Heart right ventricle (tissue), 16 donors: ENCODE measurements around the gene PLA2G7. TPM values are rescaled to one million over a fixed set of nuclear protein-coding genes. Genes with fewer than 3 reads are reported as not detected.

Experiments used
- ATAC-seq, 8 donors: fragments of 200-7000 bp; cut with Tn5 transposase; one replicate each; pipeline ENCODE4 v1.9.1; 2020; ENCODE audit warnings: mild to moderate bottlenecking in 8 of 8, moderate library complexity in 8 of 8, moderate number of reproducible peaks in 1 of 8
- DNase-seq, 2 donors: peaks; one replicate each; pipeline ENCODE4 v3.0.0-alpha.2; 2020
- H3K27ac ChIP-seq, 10 donors: fragments of 200-600 bp; sonication (generic) in 2 of 10; one replicate each; pipeline versions ENCODE4 v1.5.0 to v1.8.0; 2020 to 2022; ENCODE audit warnings: mild to moderate bottlenecking in 3 of 10
- H3K27me3 ChIP-seq, 7 donors: fragments of 200-600 bp; one replicate each; pipeline ENCODE4 v1.8.0; 2021 to 2022; ENCODE audit warnings: mild to moderate bottlenecking in 2 of 7
- H3K36me3 ChIP-seq, 9 donors: fragments of 200-600 bp; sonication (generic) in 1 of 9; one replicate each; pipeline versions ENCODE4 v1.5.0 to v1.8.0; 2020 to 2022; ENCODE audit warnings: mild to moderate bottlenecking in 2 of 9
- H3K4me1 ChIP-seq, 9 donors: fragments of 200-600 bp; sonication (generic) in 1 of 9; one replicate each; pipeline versions ENCODE4 v1.5.0 to v1.8.0; 2020 to 2022; ENCODE audit warnings: mild to moderate bottlenecking in 4 of 9
- H3K4me3 ChIP-seq, 10 donors: fragments of 200-600 bp; sonication (generic) in 2 of 10; one replicate each; pipeline versions ENCODE4 v1.5.0 to v1.8.0; 2020 to 2022; ENCODE audit warnings: mild to moderate bottlenecking in 7 of 10, moderate library complexity in 2 of 10
- H3K9me3 ChIP-seq, 11 donors: fragments of 200-600 bp in 10 of 11; sonication (generic) in 2 of 11; one replicate each; pipeline versions ENCODE4 v1.5.0 to v1.8.0; 2013 to 2022; ENCODE audit warnings: mild to moderate bottlenecking in 2 of 11, control low read depth in 1 of 11, moderate library complexity in 1 of 11
- CTCF ChIP-seq, 9 donors: fragments of 200-600 bp; sonication (generic) in 2 of 9; IDR thresholded peaks; one replicate each; pipeline versions ENCODE4 v1.5.0 to v1.8.0; 2021 to 2022; ENCODE audit warnings: antibody characterized with exemption in 9 of 9, mild to moderate bottlenecking in 5 of 9, moderate library complexity in 1 of 9
- WGBS, 2 donors: extraction: QIAGEN DNeasy Blood & Tissue Kit; methylation state at CpG; one replicate each; pipeline ENCODE4 v1.1.7; 2013; ENCODE audit warnings: inconsistent platforms in 1 of 2; 5-methylcytosine and 5-hydroxymethylcytosine counted together
- intact Hi-C, 10 donors: fragments of 100-400 bp; cut with DNase I; formaldehyde crosslinking; loops; one replicate each; pipeline versions ENCODE4 v1.11.1 to v1.14.2; 2022
- polyA plus RNA-seq, 2 donors: library from polyadenylated mRNA; stranded (reverse); fragments of 200-250 nt; gene quantifications; one replicate each; pipeline ENCODE4 v1.2.3, GENCODE V29; 2013
- total RNA-seq, 10 donors: library from RNA; stranded (reverse); fragmentation: NEBNext Ultra II Directional in 3 of 10; extraction: Animal tissue kit (Norgen Biotek cat#: 25700) in 3 of 10; gene quantifications; one replicate each; pipeline versions ENCODE4 v1.2.1 to v1.2.4, GENCODE V29; 2021 to 2023
- donor health status: Arrhythmogenic right ventricular cardiomyopathy.
- donor health status: ischemic (EF 13 %, LVEDD 7.1; RV severe dilation, severe dysfunction).
- donor health status: healthy with polysubstance abuse.
- donor health status: DM: no; HTN: yes; CAD: no.
- donor health status: DM: no; HTN: no; CAD: no.
- donor health status: ischemic (EF 25% LVEDD 6.9; RV normal size, moderate dysfunction).
- donor health status: ischemic (EF 25% LVEDD 5.7; RV mildly dilated, moderate dysfunction).
- donor health status: healthy.
- donor health status: DM: yes; HTN: yes; CAD: no.
- donor health status: Ischemic cardiomyopathy.
- donor health status: ischemic (EF 35%, LVEDD 5.7; RV mildly dilated, moderate dysfunction).
- donor health status: nonischemic (EF 11% LVEDD 7.7; RV severe dilation, severe dysfunction).
- donor health status: DM: yes; HTN: yes; CAD: no.
- donor health status: PGD.
- donor health status: ischemic (EF 29% LVEDD 5.4; RV normal size, mild dysfunction).
- donor health status: nonischemic (EF 23%, LVEDD 6.1; RV moderate dilation, normal function).

The PLA2G7 gene
- total and polyA plus RNA-seq, 12 donors, result 0.12 to 4.0 (median 0.24) TPM; not detected in 6

- Histone ChIP-seq H3K36me3 (no peaks in the 10 kb centered on the region), H3K4me3 (no peak overlapping the region), H3K4me1 (no peaks in the 10 kb centered on the region), H3K9me3 (no peaks in the 10 kb centered on the region), H3K27me3 (no peaks in the 10 kb centered on the region), H3K27ac (no peak overlapping the region)
- intact Hi-C loops, result loop anchor here in 4 of 10 donors (5.0 to 10.0 kb wide), 2 partner anchors 78 to 80 kb away; no protein-coding TSS in a partner anchor
- TF ChIP-seq CTCF (IDR thresholded peaks at IDR 0.05), result peak in 6 of 9 donors; percentile 16 to 36 (median 32)
- no peak for DNase-seq
- ATAC-seq, result peak in 3 of 8 donors; percentile 47 to 58 (median 57)
- 3 to 4% methylated on average over 3 of the region's 3 CpGs for WGBS, 2 donors
These were observed 30.6 kb downstream of the PLA2G7 start for GRCh38 chr6:46704562-46704961.

- Histone ChIP-seq H3K9me3 (no peaks in the 10 kb centered on the region), H3K27me3 (no peaks in the 10 kb centered on the region), H3K4me3 (no peak overlapping the region), H3K36me3 (no peaks in the 10 kb centered on the region), H3K27ac (no peak overlapping the region), H3K4me1 (no peaks in the 10 kb centered on the region)
- ATAC-seq (no peak), DNase-seq (no peak)
- TF ChIP-seq CTCF (IDR thresholded peaks at IDR 0.05), result no peak
- intact Hi-C loops, result loop anchor here in 4 of 10 donors (5.0 to 10.0 kb wide), 2 partner anchors 82 to 85 kb away; no protein-coding TSS in a partner anchor
- WGBS, 2 donors, result 77 to 91% methylated on average over 1 of the region's 1 CpG
These were observed 35.2 kb downstream of the PLA2G7 start for GRCh38 chr6:46699970-46700369.

GRCh38 chr6:46690911-46691451, 44.2 kb downstream of the PLA2G7 start:
- intact Hi-C loops, result no loop called here
- ATAC-seq (no peak), DNase-seq (no peak)
- no peaks in the 10 kb centered on the region for H3K27me3 ChIP-seq
- 66 to 69% methylated on average over 1 of the region's 1 CpG for WGBS, 2 donors
- H3K27ac ChIP-seq, result no peak overlapping the region
- H3K4me3 ChIP-seq, result no peak overlapping the region
- no peaks in the 10 kb centered on the region for H3K36me3 ChIP-seq
- no peak for TF ChIP-seq CTCF (IDR thresholded peaks at IDR 0.05)
- H3K9me3 ChIP-seq, result peaks cover 0 to 9% (median 0%) of the 10 kb centered on the region in 11 donors
- no peaks in the 10 kb centered on the region for H3K4me1 ChIP-seq

- Histone ChIP-seq H3K4me3 (no peak overlapping the region), H3K27me3 (no peaks in the 10 kb centered on the region), H3K27ac (no peak overlapping the region), H3K36me3 (no peaks in the 10 kb centered on the region), H3K4me1 (no peaks in the 10 kb centered on the region), H3K9me3 (peaks cover 0 to 9% (median 0%) of the 10 kb centered on the region in 11 donors)
- ATAC-seq (no peak), DNase-seq (no peak)
- no peak for TF ChIP-seq CTCF (IDR thresholded peaks at IDR 0.05)
- 80 to 90% methylated on average over 2 of the region's 2 CpGs for WGBS, 2 donors
- intact Hi-C loops, result no loop called here
These were observed 44.9 kb downstream of the PLA2G7 start for GRCh38 chr6:46690141-46690755.
